GM12878 (cell line): ENCODE results near the gene HIP1. TPM values are rescaled to one million over a fixed set of nuclear protein-coding genes. Genes with fewer than 3 reads are reported as not detected.

Experiments
- ATAC-seq: fragments of 200-7000 bp; cut with Tn5 transposase; 3 replicates; pipeline ENCODE4 v1.9.1; 2020; ENCODE audit warnings: mild to moderate bottlenecking, moderate library complexity
- BruUV-seq: library from RNA; stranded (reverse); fragments of 400-500 nt; replicated peaks from 2 replicates; lab custom pipeline; 2021; lab: Mats Ljungman, UMichigan
- CTCF ChIA-PET: fragments of 300-600 bp; sonication (Branson Sonifier 250); formaldehyde crosslinking; extraction: SDS; loops from one replicate; lab custom pipeline; 2021; ENCODE audit warnings: inconsistent platforms; lab: Yijun Ruan, JAX
- POLR2A ChIA-PET: fragments of 350-600 bp; formaldehyde crosslinking; extraction: SDS; loops from one replicate; lab custom pipeline; 2021; ENCODE audit warnings: inconsistent platforms; lab: Charles Lee
- RAD21 ChIA-PET: fragments of 300-600 bp; sonication (Branson Sonifier 250); formaldehyde crosslinking; loops from one replicate; lab custom pipeline; 2023; ENCODE audit warnings: antibody characterized with exemption; ENCODE audit not compliant: unreplicated experiment; lab: Charles Lee
- SMC1A ChIA-PET: fragments of 300-600 bp; sonication (Branson Sonifier 250); formaldehyde crosslinking; loops from one replicate; lab custom pipeline; 2023; ENCODE audit not compliant: unreplicated experiment, uncharacterized antibody; lab: Charles Lee
- DNase-seq: peaks from one replicate; pipeline ENCODE4 v3.0.0-alpha.2; 2011; ENCODE audit warnings: low read depth, low spot score
- FAIRE-seq: peaks from 3 replicates; lab custom pipeline; 2011; peaks lifted over from hg19 to GRCh38; lab: Jason Lieb, UNC
- H2AFZ ChIP-seq: 2 replicates; pipeline ENCODE4 v1.6.0; 2011; ENCODE audit warnings: low read depth, low read length, control low read depth; ENCODE audit not compliant: control insufficient read depth
- H3K27ac ChIP-seq: 2 replicates; pipeline ENCODE4 v1.5.1; 2011; ENCODE audit warnings: control low read depth; ENCODE audit not compliant: control insufficient read depth, insufficient read depth
- H3K27me3 ChIP-seq, 2 experiments: replicated peaks in 1 of 2; 2 replicates each; pipeline versions ENCODE4 v1.6.0 to v1.6.1; 2011; ENCODE audit warnings: low read length in 1 of 2; ENCODE audit not compliant: control insufficient read depth in 2 of 2, insufficient read depth in 2 of 2
- H3K36me3 ChIP-seq, 2 experiments: 2 replicates each; pipeline ENCODE4 v1.5.1; 2011; ENCODE audit warnings: low read length in 1 of 2; ENCODE audit not compliant: control insufficient read depth in 2 of 2, insufficient read depth in 2 of 2
- H3K4me1 ChIP-seq: 2 replicates; pipeline ENCODE4 v1.6.1; 2011; ENCODE audit warnings: mild to moderate bottlenecking, low read length, moderate library complexity, mixed read lengths; ENCODE audit not compliant: control insufficient read depth, insufficient read depth
- H3K4me2 ChIP-seq: 2 replicates; pipeline ENCODE4 v1.6.0; 2011; ENCODE audit warnings: control low read depth; ENCODE audit not compliant: control insufficient read depth, insufficient read depth
- H3K4me3 ChIP-seq: fragments of 200-600 bp; sonication (generic); 2 replicates; pipeline ENCODE4 v1.5.1; 2016
- H3K79me2 ChIP-seq: 2 replicates; pipeline ENCODE4 v1.6.0; 2011; ENCODE audit warnings: low read length; ENCODE audit not compliant: control insufficient read depth, insufficient read depth
- H3K9ac ChIP-seq: 2 replicates; pipeline ENCODE4 v1.8.0; 2011; ENCODE audit warnings: low read length, control low read depth, mixed read lengths; ENCODE audit not compliant: control insufficient read depth, insufficient read depth
- H3K9me3 ChIP-seq: replicated peaks from 3 replicates; pipeline ENCODE4 v1.5.1; 2011; ENCODE audit warnings: mild to moderate bottlenecking, low read length; ENCODE audit not compliant: control insufficient read depth, insufficient read depth
- H4K20me1 ChIP-seq: 2 replicates; pipeline ENCODE4 v1.6.0; 2011; ENCODE audit not compliant: control insufficient read depth, insufficient read depth
- BACH1 ChIP-seq: fragments of 450-650 bp; IDR thresholded peaks from 2 replicates; pipeline ENCODE4 v1.6.1; 2017; ENCODE audit warnings: mild to moderate bottlenecking, borderline replicate concordance
- CBX3 ChIP-seq: fragments of 200-600 bp; sonication (generic); IDR thresholded peaks from 2 replicates; pipeline ENCODE4 v1.6.1; 2016; ENCODE audit warnings: low read depth, borderline replicate concordance
- CHD2 ChIP-seq: IDR thresholded peaks from 2 replicates; pipeline ENCODE4 v1.6.1; 2011; ENCODE audit warnings: low read depth, low read length, improper control_type of control experiment, borderline replicate concordance
- CREB1 ChIP-seq: IDR thresholded peaks from 2 replicates; pipeline ENCODE4 v1.6.1; 2012; ENCODE audit warnings: low read depth, mild to moderate bottlenecking, inconsistent platforms
- ETV6 ChIP-seq, 2 experiments: fragments of 450-650 bp in 1 of 2; IDR thresholded peaks in 1 of 2; conservative IDR thresholded peaks in 1 of 2; 2 replicates each; pipeline ENCODE4 v1.6.1; 2014; ENCODE audit warnings: antibody characterized with exemption in 1 of 2, borderline replicate concordance in 1 of 2, low read depth in 1 of 2, mild to moderate bottlenecking in 1 of 2, moderate library complexity in 1 of 2
- HDGF ChIP-seq: fragments of 450-650 bp; IDR thresholded peaks from 2 replicates; pipeline ENCODE4 v1.6.1; 2016; ENCODE audit warnings: antibody characterized with exemption
- IRF4 ChIP-seq: IDR thresholded peaks from 2 replicates; pipeline ENCODE4 v1.6.1; 2011; ENCODE audit warnings: low read depth, low read length
- MEF2B ChIP-seq: fragments of 450-650 bp; IDR thresholded peaks from 2 replicates; pipeline ENCODE4 v1.6.1; 2018; ENCODE audit warnings: mild to moderate bottlenecking, moderate library complexity; ENCODE audit not compliant: partially characterized antibody, poor library complexity, severe bottlenecking
- MTA2 ChIP-seq: fragments of 450-650 bp; IDR thresholded peaks from 2 replicates; pipeline ENCODE4 v1.6.1; 2016; ENCODE audit warnings: low read depth, mild to moderate bottlenecking, moderate library complexity
- NR2C1 ChIP-seq: fragments of 450-650 bp; IDR thresholded peaks from 2 replicates; pipeline ENCODE4 v1.6.1; 2017; ENCODE audit warnings: antibody characterized with exemption, mild to moderate bottlenecking, moderate library complexity
- NR2F1 ChIP-seq: fragments of 450-650 bp; conservative IDR thresholded peaks from 2 replicates; pipeline ENCODE4 v1.6.1; 2017; ENCODE audit warnings: mild to moderate bottlenecking
- POLR2A ChIP-seq: IDR thresholded peaks from 2 replicates; pipeline ENCODE4 v1.6.1; 2011; ENCODE audit warnings: low read depth, mild to moderate bottlenecking, low read length
- POLR2AphosphoS2 ChIP-seq: IDR thresholded peaks from 2 replicates; pipeline ENCODE4 v1.6.1; 2011; ENCODE audit warnings: low read depth, mild to moderate bottlenecking, low read length, improper control_type of control experiment, moderate library complexity
- RAD21 ChIP-seq: IDR thresholded peaks from 2 replicates; pipeline ENCODE4 v1.6.1; 2011; ENCODE audit warnings: mild to moderate bottlenecking, low read depth, low read length, moderate library complexity; ENCODE audit not compliant: insufficient read depth
- ZNF217 ChIP-seq: fragments of 450-650 bp; IDR thresholded peaks from 2 replicates; pipeline ENCODE4 v1.6.1; 2017; ENCODE audit warnings: antibody characterized with exemption, mild to moderate bottlenecking
- WGBS: methylation state at CpG from one replicate; pipeline ENCODE4 v1.1.6; 2016; ENCODE audit warnings: low lambda C conversion rate; ENCODE audit not compliant: insufficient replicate concordance, insufficient coverage; ENCODE audit errors: missing lambda C conversion rate; 5-methylcytosine and 5-hydroxymethylcytosine counted together
- in situ Hi-C: fragments of 300-500 bp; cut with MboI; formaldehyde crosslinking; loops from 9 replicates; pipeline ENCODE4 v1.14.3; 2018; ENCODE audit warnings: mixed read lengths
- intact Hi-C: fragments of 100-400 bp; cut with micrococcal nuclease; formaldehyde crosslinking; loops from one replicate; pipeline ENCODE4 v1.14.2; 2022; ENCODE audit not compliant: unreplicated experiment
- polyA plus RNA-seq, 11 experiments: library from polyadenylated mRNA; depleted of rRNA in 4 of 11; unstranded in 6 of 11; stranded (reverse) in 5 of 11; fragments of >200 nt; fragmentation: Nextera tagmentation in 4 of 11; fragmentation: Illumina TruSeq in 1 of 11; extraction: Ambion mirVana in 4 of 11; extraction: Trizol in 1 of 11; gene quantifications; 1 replicate in 1 of 11; 2 replicates in 10 of 11; pipeline versions ENCODE4 v1.2.1 to v1.2.3, GENCODE V29; 2011 to 2016; ENCODE audit warnings: inconsistent platforms in 2 of 11, missing spikeins in 2 of 11, low read depth in 1 of 11
- total RNA-seq, 4 experiments: library from RNA; depleted of rRNA in 3 of 4; stranded (reverse); fragments of >200 nt in 3 of 4; fragmentation: Illumina TruSeq in 1 of 4; extraction: Trizol in 1 of 4; gene quantifications; 2 replicates each; pipeline versions ENCODE4 v1.2.1 to v1.2.3, GENCODE V29; 2013 to 2021
- TF ChIP-seq, protein P1 (sequence below): fragments of 450-650 bp; IDR thresholded peaks from 2 replicates; pipeline ENCODE4 v1.6.1; 2017; ENCODE audit warnings: low read depth, mild to moderate bottlenecking, moderate library complexity
- TF ChIP-seq, protein P2 (sequence below): fragments of 450-650 bp; conservative IDR thresholded peaks from 2 replicates; pipeline ENCODE4 v1.6.1; 2017; ENCODE audit warnings: mild to moderate bottlenecking, moderate library complexity

The HIP1 gene
- total and polyA plus RNA-seq, 10 of the 15 experiments (the other 5 are each of a cell fraction or from before 2014, with no cell fraction given): 1.2 to 9.7 (median 3.2) TPM

- POLR2A ChIA-PET: no interaction called here
- RAD21 ChIA-PET: no interaction called here
Observed at GRCh38 chr7:75743455-75743859, 4.7 kb upstream of the HIP1 start.

GRCh38 chr7:75740846-75741497 lies 2.2 kb upstream of the HIP1 start:
- 3% methylated on average over 13 of the region's 13 CpGs for whole genome bisulfite sequencing
- peaks cover 18% of the 10 kb centered on the region for H3K4me1 ChIP-seq
- ChIA-PET CTCF (interaction anchor here (1.1 to 1.5 kb wide), 3 partner anchors 11 to 16 kb away, joined by 3 to 4 read pairs (median 3); no protein-coding TSS in a partner anchor), POLR2A (interaction anchor here (0.6 to 0.7 kb wide), 2 partner anchors 13 to 17 kb away, joined by 3 read pairs; no protein-coding TSS in a partner anchor), RAD21 (interaction anchor here (1.3 to 2.7 kb wide), 6 partner anchors 13 to 78 kb away, joined by 4 to 10 read pairs (median 5); no protein-coding TSS in a partner anchor), SMC1A (interaction anchor here (0.6 to 2.3 kb wide), 7 partner anchors 16 to 211 kb away, joined by 3 to 6 read pairs (median 3); no protein-coding TSS in a partner anchor)
- no peak overlapping the region for H3K9ac ChIP-seq
- DNase-seq: peak; percentile 80
- H3K36me3 ChIP-seq: no peaks in the 10 kb centered on the region
- no TSS peak for BruUV-seq
- H3K27ac ChIP-seq: peak overlapping the region; percentile 13; the same call in 1 of the 2 replicates
- H3K9me3 ChIP-seq: no peaks in the 10 kb centered on the region
- H3K79me2 ChIP-seq: no peaks in the 10 kb centered on the region
- H2AFZ ChIP-seq: peak overlapping the region; percentile 51
- ATAC-seq: no peak; the same call in 2 of the 3 replicates
- in situ Hi-C loops (no loop called here), intact Hi-C loops (no loop called here)
- H3K4me3 ChIP-seq: 0 out of 2 replicates have a peak overlapping the region, but pooled peaks have one; percentile 21
- FAIRE-seq: peak; percentile 49
- peak overlapping the region; percentile 69; the same call in 1 of the 2 replicates for H3K4me2 ChIP-seq
- no peaks in the 10 kb centered on the region for H4K20me1 ChIP-seq
- H3K27me3 ChIP-seq: no peaks in the 10 kb centered on the region
- no peak for TF ChIP-seq CBX3
- TF ChIP-seq, protein P1, sequence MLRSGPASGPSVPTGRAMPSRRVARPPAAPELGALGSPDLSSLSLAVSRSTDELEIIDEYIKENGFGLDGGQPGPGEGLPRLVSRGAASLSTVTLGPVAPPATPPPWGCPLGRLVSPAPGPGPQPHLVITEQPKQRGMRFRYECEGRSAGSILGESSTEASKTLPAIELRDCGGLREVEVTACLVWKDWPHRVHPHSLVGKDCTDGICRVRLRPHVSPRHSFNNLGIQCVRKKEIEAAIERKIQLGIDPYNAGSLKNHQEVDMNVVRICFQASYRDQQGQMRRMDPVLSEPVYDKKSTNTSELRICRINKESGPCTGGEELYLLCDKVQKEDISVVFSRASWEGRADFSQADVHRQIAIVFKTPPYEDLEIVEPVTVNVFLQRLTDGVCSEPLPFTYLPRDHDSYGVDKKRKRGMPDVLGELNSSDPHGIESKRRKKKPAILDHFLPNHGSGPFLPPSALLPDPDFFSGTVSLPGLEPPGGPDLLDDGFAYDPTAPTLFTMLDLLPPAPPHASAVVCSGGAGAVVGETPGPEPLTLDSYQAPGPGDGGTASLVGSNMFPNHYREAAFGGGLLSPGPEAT: peak; percentile 80
- TF ChIP-seq CHD2: peak; percentile 78
- TF ChIP-seq CREB1: peak; percentile 39
- TF ChIP-seq, protein P2, sequence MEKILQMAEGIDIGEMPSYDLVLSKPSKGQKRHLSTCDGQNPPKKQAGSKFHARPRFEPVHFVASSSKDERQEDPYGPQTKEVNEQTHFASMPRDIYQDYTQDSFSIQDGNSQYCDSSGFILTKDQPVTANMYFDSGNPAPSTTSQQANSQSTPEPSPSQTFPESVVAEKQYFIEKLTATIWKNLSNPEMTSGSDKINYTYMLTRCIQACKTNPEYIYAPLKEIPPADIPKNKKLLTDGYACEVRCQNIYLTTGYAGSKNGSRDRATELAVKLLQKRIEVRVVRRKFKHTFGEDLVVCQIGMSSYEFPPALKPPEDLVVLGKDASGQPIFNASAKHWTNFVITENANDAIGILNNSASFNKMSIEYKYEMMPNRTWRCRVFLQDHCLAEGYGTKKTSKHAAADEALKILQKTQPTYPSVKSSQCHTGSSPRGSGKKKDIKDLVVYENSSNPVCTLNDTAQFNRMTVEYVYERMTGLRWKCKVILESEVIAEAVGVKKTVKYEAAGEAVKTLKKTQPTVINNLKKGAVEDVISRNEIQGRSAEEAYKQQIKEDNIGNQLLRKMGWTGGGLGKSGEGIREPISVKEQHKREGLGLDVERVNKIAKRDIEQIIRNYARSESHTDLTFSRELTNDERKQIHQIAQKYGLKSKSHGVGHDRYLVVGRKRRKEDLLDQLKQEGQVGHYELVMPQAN: no peak
- 0 out of 2 replicates have a peak, but pooled peaks have one; percentile 33 for TF ChIP-seq IRF4
- peak; percentile 75 for TF ChIP-seq MEF2B
- TF ChIP-seq POLR2AphosphoS2: no peak
- no peak for TF ChIP-seq BACH1

More at GRCh38 chr7:75743455-75743859, 4.7 kb upstream of the HIP1 start:
- in situ Hi-C loops (no loop called here), intact Hi-C loops (no loop called here)
- ChIA-PET SMC1A (no interaction called here), CTCF (no interaction called here)
- DNase-seq: no peak
- Histone ChIP-seq H3K79me2 (no peaks in the 10 kb centered on the region), H3K4me3 (no peak overlapping the region), H3K4me1 (peaks cover 18% of the 10 kb centered on the region), H3K36me3 (no peaks in the 10 kb centered on the region), H3K9ac (no peak overlapping the region), H3K9me3 (no peaks in the 10 kb centered on the region), H3K4me2 (no peak overlapping the region), H4K20me1 (no peaks in the 10 kb centered on the region), H3K27ac (no peak overlapping the region), H2AFZ (no peak overlapping the region), H3K27me3 (no peaks in the 10 kb centered on the region)
- 61% methylated on average over 4 of the region's 4 CpGs for WGBS
- FAIRE-seq: no peak
- ATAC-seq: no peak
- no TSS peak for BruUV-seq
- TF ChIP-seq MTA2 (no peak), RAD21 (no peak), IRF4 (no peak), NR2F1 (no peak), ETV6 (conservative IDR thresholded peaks at IDR 0.05 in 1 of 2, IDR thresholded peaks at IDR 0.05 in 1 of 2; ENCODE audit: borderline replicate concordance in 1 of 2, low read depth in 1 of 2) (no peak), POLR2A (no peak), HDGF (no peak), ZNF217 (no peak), NR2C1 (no peak)
